Stimulated activated CD4-positive, alpha-beta T cell treated with anti-CD3 and anti-CD28 coated beads, Interleukin-1b, Interleukin-23, amount 100 ng/mL, for 48 hours (primary cell): ENCODE measurements around the gene DAB2IP.
"Not testable (repeated sequence)": the region's sequence is repeated elsewhere in the genome, so short reads cannot be mapped to it uniquely, and the experiment has no call there.

Experiments
- DNase-seq: peaks from one replicate; pipeline ENCODE4 v3.0.0-alpha.2; 2020

Gene DAB2IP

GRCh38 chr9:121627427-121627826 is 24.0 kb upstream of the DAB2IP start:
- no peak for DNase-seq

GRCh38 chr9:121628401-121628800 is 23.0 kb upstream of the DAB2IP start:
- no peak for DNase-seq

- DNase-seq: no peak
Measured at GRCh38 chr9:121631115-121631514, 20.3 kb upstream of the DAB2IP start.

- no peak for DNase-seq
Measured at GRCh38 chr9:121631978-121632418, 19.4 kb upstream of the DAB2IP start.

- no peak for DNase-seq
Measured at GRCh38 chr9:121633119-121633714, 18.2 kb upstream of the DAB2IP start.

GRCh38 chr9:121633736-121634135 is 17.7 kb upstream of the DAB2IP start:
- DNase-seq: no peak

- no peak for DNase-seq
Measured at GRCh38 chr9:121634329-121635261, 16.8 kb upstream of the DAB2IP start.

GRCh38 chr9:121635300-121635876 is 16.0 kb upstream of the DAB2IP start:
- no peak for DNase-seq

GRCh38 chr9:121636341-121636865 is 15.0 kb upstream of the DAB2IP start:
- DNase-seq: no peak

- DNase-seq: no peak
Measured at GRCh38 chr9:121636978-121637712, 14.3 kb upstream of the DAB2IP start.

GRCh38 chr9:121637713-121638220 is 13.7 kb upstream of the DAB2IP start:
- no peak for DNase-seq

- DNase-seq: no peak
Measured at GRCh38 chr9:121638399-121638798, 13.0 kb upstream of the DAB2IP start.

- no peak for DNase-seq
Measured at GRCh38 chr9:121638901-121639592, 12.4 kb upstream of the DAB2IP start.

GRCh38 chr9:121639619-121640018 is 11.8 kb upstream of the DAB2IP start:
- no peak for DNase-seq

- DNase-seq: peak; percentile 46
Measured at GRCh38 chr9:121640076-121640475, 11.4 kb upstream of the DAB2IP start.

- no peak for DNase-seq
Measured at GRCh38 chr9:121640491-121641223, 10.8 kb upstream of the DAB2IP start.

- no peak for DNase-seq
Measured at GRCh38 chr9:121641224-121641611, 10.2 kb upstream of the DAB2IP start.

- no peak for DNase-seq
Measured at GRCh38 chr9:121642758-121643157, 8.7 kb upstream of the DAB2IP start.

- DNase-seq: no peak
Measured at GRCh38 chr9:121643473-121643872, 8.0 kb upstream of the DAB2IP start.

- not testable (repeated sequence) for DNase-seq
Measured at GRCh38 chr9:121644040-121644439, 7.4 kb upstream of the DAB2IP start.

- no peak for DNase-seq
Measured at GRCh38 chr9:121645003-121645402, 6.4 kb upstream of the DAB2IP start.
